Prostate gland (tissue), 2 donors: Measurements from ENCODE around the gene HAPLN3.

Experiments
- POLR2A ChIP-seq: fragments of 450-650 bp; IDR thresholded peaks from one replicate; pipeline ENCODE4 v1.6.1; 2016; ENCODE audit warnings: antibody characterized with exemption, mild to moderate bottlenecking
- POLR2AphosphoS5 ChIP-seq: sonication (generic); formaldehyde crosslinking; IDR thresholded peaks from one replicate; pipeline ENCODE4 v1.6.1; 2017; ENCODE audit warnings: antibody characterized with exemption
- TF ChIP-seq, protein P1 (sequence below), 4 experiments: fragments of 200-600 bp in 2 of 4; fragments of 450-650 bp in 2 of 4; sonication (generic) in 2 of 4; IDR thresholded peaks; 1 replicate in 3 of 4; 2 replicates in 1 of 4; pipeline ENCODE4 v1.5.1; 2016 to 2019; ENCODE audit warnings: antibody characterized with exemption in 4 of 4, mild to moderate bottlenecking in 2 of 4, moderate library complexity in 2 of 4

DNA sequence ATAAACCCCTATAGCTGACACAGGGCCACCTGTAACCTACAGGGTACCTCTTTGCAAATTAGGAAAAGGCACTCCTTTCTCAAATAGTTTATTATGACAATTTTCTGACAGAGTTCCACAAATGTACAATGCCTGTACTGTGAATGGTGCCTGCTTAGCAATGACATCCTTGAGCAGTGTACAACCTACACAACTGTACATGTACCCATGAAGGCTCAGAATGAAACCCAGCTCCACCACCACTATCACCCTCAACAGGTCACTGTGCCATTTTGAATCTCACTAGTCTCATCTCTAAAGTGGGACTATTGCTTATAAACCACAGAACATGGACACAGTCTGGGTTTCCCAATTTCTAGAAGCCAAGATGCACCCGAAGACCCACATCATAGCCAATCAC is 10.8 kb upstream of the HAPLN3 start:
- TF ChIP-seq POLR2A (no peak), POLR2AphosphoS5 (no peak)
- TF ChIP-seq, protein P1, sequence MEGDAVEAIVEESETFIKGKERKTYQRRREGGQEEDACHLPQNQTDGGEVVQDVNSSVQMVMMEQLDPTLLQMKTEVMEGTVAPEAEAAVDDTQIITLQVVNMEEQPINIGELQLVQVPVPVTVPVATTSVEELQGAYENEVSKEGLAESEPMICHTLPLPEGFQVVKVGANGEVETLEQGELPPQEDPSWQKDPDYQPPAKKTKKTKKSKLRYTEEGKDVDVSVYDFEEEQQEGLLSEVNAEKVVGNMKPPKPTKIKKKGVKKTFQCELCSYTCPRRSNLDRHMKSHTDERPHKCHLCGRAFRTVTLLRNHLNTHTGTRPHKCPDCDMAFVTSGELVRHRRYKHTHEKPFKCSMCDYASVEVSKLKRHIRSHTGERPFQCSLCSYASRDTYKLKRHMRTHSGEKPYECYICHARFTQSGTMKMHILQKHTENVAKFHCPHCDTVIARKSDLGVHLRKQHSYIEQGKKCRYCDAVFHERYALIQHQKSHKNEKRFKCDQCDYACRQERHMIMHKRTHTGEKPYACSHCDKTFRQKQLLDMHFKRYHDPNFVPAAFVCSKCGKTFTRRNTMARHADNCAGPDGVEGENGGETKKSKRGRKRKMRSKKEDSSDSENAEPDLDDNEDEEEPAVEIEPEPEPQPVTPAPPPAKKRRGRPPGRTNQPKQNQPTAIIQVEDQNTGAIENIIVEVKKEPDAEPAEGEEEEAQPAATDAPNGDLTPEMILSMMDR (IDR thresholded peaks at IDR 0.05): no peak
